GM12873 (cell line): ENCODE results near the gene KLF1.

Experiments
- CTCF ChIP-seq: IDR thresholded peaks from 2 replicates; pipeline ENCODE4 v1.5.1; 2012; ENCODE audit warnings: low read depth, mild to moderate bottlenecking, moderate library complexity, low read length, control low read depth; ENCODE audit not compliant: insufficient read depth; ENCODE audit errors: missing control alignments

KLF1 gene

GRCh38 chr19:12842511-12842910 lies 44.5 kb downstream of the KLF1 start:
- TF ChIP-seq CTCF = no peak

GRCh38 chr19:12841094-12841493 lies 45.9 kb downstream of the KLF1 start:
- TF ChIP-seq CTCF = no peak

GRCh38 chr19:12840091-12841079 lies 46.6 kb downstream of the KLF1 start:
- no peak for TF ChIP-seq CTCF

- no peak for TF ChIP-seq CTCF
Measured at GRCh38 chr19:12838886-12839756, 47.9 kb downstream of the KLF1 start.

- TF ChIP-seq CTCF = peak; percentile 57
Measured at GRCh38 chr19:12838182-12838885, 48.7 kb downstream of the KLF1 start, which contains the start of gene MAST1. TSS of gene MAST1 (plus strand) at chr19:12838515. CDS start at chr19:12838573, 58 bp downstream.

- no peak for TF ChIP-seq CTCF
Measured at GRCh38 chr19:12837225-12837624, 49.8 kb downstream of the KLF1 start.
